Peyer's patch (tissue), 4 donors: Measurements from ENCODE around the gene LRRC32.

Source experiments
- CTCF ChIP-seq, 6 experiments: fragments of 450-650 bp in 4 of 6; fragments of 200-600 bp in 2 of 6; sonication (generic) in 1 of 6; IDR thresholded peaks; one replicate each; pipeline ENCODE4 v1.5.1; 2017 to 2019; ENCODE audit warnings: antibody characterized with exemption in 6 of 6, mild to moderate bottlenecking in 3 of 6, moderate library complexity in 1 of 6
- POLR2A ChIP-seq, 2 donors: fragments of 450-650 bp; IDR thresholded peaks; one replicate each; pipeline ENCODE4 v1.5.1; 2017; ENCODE audit warnings: antibody characterized with exemption in 2 of 2, mild to moderate bottlenecking in 2 of 2, moderate library complexity in 2 of 2

GRCh38 chr11:76635991-76636738 lies 34.4 kb downstream of the LRRC32 start:
- TF ChIP-seq CTCF (IDR thresholded peaks at IDR 0.05) (no peak), POLR2A (IDR thresholded peaks at IDR 0.05) (no peak)
